B cell (primary cell): ENCODE data around the gene NKD2. TPM values are rescaled to one million over a fixed set of nuclear protein-coding genes. Genes with fewer than 3 reads are reported as not detected.

Source experiments
- ATAC-seq: fragments of 200-7000 bp; cut with Tn5 transposase; one replicate; pipeline ENCODE4 v1.10.0; 2021; ENCODE audit warnings: low read depth, mild to moderate bottlenecking, moderate number of reproducible peaks, moderate library complexity
- CTCF ChIA-PET: fragments of 350-600 bp; sonication (Branson Sonifier 250); formaldehyde crosslinking; loops from one replicate; lab custom pipeline; 2021; ENCODE audit warnings: antibody characterized with exemption, inconsistent platforms; lab: Charles Lee
- POLR2A ChIA-PET: fragments of 350-600 bp; sonication (Branson Sonifier 250); formaldehyde crosslinking; loops from one replicate; lab custom pipeline; 2021; ENCODE audit warnings: antibody characterized with exemption; lab: Charles Lee
- DNase-seq: peaks from one replicate; pipeline ENCODE4 v3.0.0; 2013
- H2AFZ ChIP-seq: 2 replicates; pipeline ENCODE4 v1.6.1; 2012; ENCODE audit warnings: mild to moderate bottlenecking, low read depth, low read length; ENCODE audit not compliant: insufficient read depth, poor library complexity, severe bottlenecking
- H3K27ac ChIP-seq, 2 donors: 1 replicate in 1 of 2; 2 replicates in 1 of 2; pipeline ENCODE4 v1.5.1; 2012 to 2013; ENCODE audit warnings: low read length in 2 of 2, mild to moderate bottlenecking in 2 of 2, moderate library complexity in 1 of 2
- H3K27me3 ChIP-seq, 4 experiments: fragments of 200-600 bp in 1 of 4; sonication (generic) in 1 of 4; replicated peaks in 1 of 4; 1 replicate in 2 of 4; 2 replicates in 2 of 4; pipeline versions ENCODE4 v1.6.1 to v1.7.0; 2013 to 2016; ENCODE audit warnings: low read length in 3 of 4, mild to moderate bottlenecking in 2 of 4, mixed read lengths in 1 of 4, moderate library complexity in 1 of 4; ENCODE audit not compliant: insufficient read depth in 4 of 4, control insufficient read depth in 3 of 4; ENCODE audit errors: control extremely low read depth in 1 of 4
- H3K36me3 ChIP-seq, 2 experiments: replicated peaks in 1 of 2; 1 replicate in 1 of 2; 2 replicates in 1 of 2; pipeline versions ENCODE4 v1.6.1 to v1.7.1; 2013; ENCODE audit warnings: low read length in 1 of 2; ENCODE audit not compliant: insufficient read depth in 2 of 2, control insufficient read depth in 1 of 2; ENCODE audit errors: control extremely low read depth in 1 of 2, extremely low read depth in 1 of 2
- H3K4me1 ChIP-seq, 2 donors: fragments of 200-600 bp in 1 of 2; sonication (generic) in 1 of 2; 1 replicate in 1 of 2; 2 replicates in 1 of 2; pipeline versions ENCODE4 v1.5.1 to v1.6.1; 2013 to 2017; ENCODE audit warnings: low read length in 2 of 2; ENCODE audit not compliant: control insufficient read depth in 2 of 2, insufficient read depth in 2 of 2
- H3K4me2 ChIP-seq: replicated peaks from 2 replicates; pipeline ENCODE3; 2012; ENCODE audit warnings: mild to moderate bottlenecking, low read depth, low read length; ENCODE audit not compliant: poor library complexity, severe bottlenecking
- H3K4me3 ChIP-seq, 5 experiments: fragments of 200-600 bp in 1 of 5; sonication (generic) in 1 of 5; 1 replicate in 3 of 5; 2 replicates in 2 of 5; pipeline versions ENCODE4 v1.5.1 to v1.7.0; 2011 to 2016; ENCODE audit warnings: low read length in 4 of 5, mild to moderate bottlenecking in 4 of 5, low read depth in 2 of 5, control low read depth in 1 of 5, moderate library complexity in 1 of 5; ENCODE audit not compliant: insufficient read depth in 1 of 5; ENCODE audit errors: control extremely low read depth in 1 of 5, extremely low read depth in 1 of 5
- H3K79me2 ChIP-seq: fragments of 200-600 bp; sonication (generic); one replicate; pipeline ENCODE4 v1.6.0; 2016; ENCODE audit warnings: low read length; ENCODE audit not compliant: control insufficient read depth, insufficient read depth
- H3K9ac ChIP-seq: fragments of 200-600 bp; sonication (generic); 2 replicates; pipeline ENCODE4 v1.6.1; 2017; ENCODE audit warnings: mild to moderate bottlenecking, low read length, moderate library complexity
- H3K9me3 ChIP-seq, 3 donors: one replicate each; pipeline versions ENCODE4 v1.6.1 to v1.7.1; 2013; ENCODE audit warnings: low read length in 2 of 3; ENCODE audit not compliant: control insufficient read depth in 2 of 3, insufficient read depth in 1 of 3; ENCODE audit errors: control extremely low read depth in 1 of 3
- H4K20me1 ChIP-seq: 2 replicates; pipeline ENCODE4 v1.6.0; 2012; ENCODE audit warnings: mild to moderate bottlenecking, low read length; ENCODE audit not compliant: insufficient read depth, control insufficient read depth, poor library complexity, severe bottlenecking
- H3K27ac Mint-ChIP-seq: one replicate; pipeline ENCODE4 v1.8.0; 2021; ENCODE audit warnings: mixed read lengths
- H3K27me3 Mint-ChIP-seq: one replicate; pipeline ENCODE4 v1.8.0; 2021; ENCODE audit warnings: mixed read lengths
- H3K4me1 Mint-ChIP-seq: one replicate; pipeline ENCODE4 v1.8.0; 2021; ENCODE audit warnings: mixed read lengths
- H3K4me3 Mint-ChIP-seq: one replicate; pipeline ENCODE4 v1.8.0; 2021; ENCODE audit warnings: mixed read lengths
- H3K9me3 Mint-ChIP-seq: one replicate; pipeline ENCODE4 v1.8.0; 2022; ENCODE audit warnings: mixed read lengths; ENCODE audit not compliant: insufficient read depth
- EZH2 ChIP-seq: IDR thresholded peaks from 2 replicates; pipeline ENCODE4 v1.6.1; 2012; ENCODE audit warnings: borderline replicate concordance, low read depth, mild to moderate bottlenecking, moderate library complexity, low read length; ENCODE audit not compliant: insufficient read depth, poor library complexity, severe bottlenecking
- WGBS: methylation state at CpG from one replicate; pipeline ENCODE4 v1.1.5; 2013; ENCODE audit warnings: missing lambda C conversion rate; ENCODE audit not compliant: insufficient coverage; 5-methylcytosine and 5-hydroxymethylcytosine counted together
- intact Hi-C: fragments of 100-400 bp; cut with micrococcal nuclease; formaldehyde crosslinking; loops from one replicate; pipeline ENCODE4 v1.10.0; 2022
- polyA plus RNA-seq: library from polyadenylated mRNA; depleted of rRNA; stranded (reverse); fragments of >200 nt; gene quantifications from 2 replicates; pipeline ENCODE4 v1.2.3, GENCODE V29; 2012
- total RNA-seq, 2 donors: library from RNA; stranded (reverse); fragments of 120-200 nt in 1 of 2; gene quantifications; 1 replicate in 1 of 2; 2 replicates in 1 of 2; pipeline versions ENCODE4 v1.2.3 to v1.2.4, GENCODE V29; 2013 to 2022
- TF ChIP-seq, protein P1 (sequence below): fragments of 200-600 bp; IDR thresholded peaks from one replicate; pipeline ENCODE4 v1.8.0; 2022; ENCODE audit warnings: antibody characterized with exemption, mild to moderate bottlenecking

Gene NKD2
- total and polyA plus RNA-seq, 2 donors (not counting 1 experiment from before 2014, with no cell fraction given) = 0.12 to 0.34 TPM

DNA sequence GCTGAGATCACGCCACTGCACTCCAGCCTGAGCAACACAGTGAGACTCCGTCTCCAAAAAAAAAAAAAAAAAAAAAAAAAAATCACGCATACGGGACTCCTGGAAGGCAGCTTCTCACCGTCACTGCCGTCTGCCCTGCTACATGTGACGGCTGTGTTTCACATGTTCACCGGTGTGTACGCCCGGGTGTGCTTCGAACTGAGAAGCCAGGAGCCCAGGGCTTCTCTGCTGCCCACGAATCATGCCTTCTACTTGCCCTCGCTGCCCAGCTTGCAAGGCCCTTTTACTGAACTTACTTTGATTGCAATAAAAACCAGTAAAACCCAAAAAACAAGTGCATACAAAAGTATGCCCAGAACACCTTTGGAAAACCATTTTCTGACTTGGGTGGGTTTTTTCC, 5.8 kb upstream of the NKD2 start:
- Histone ChIP-seq H3K79me2 (no peaks in the 10 kb centered on the region), H3K4me1 (peaks cover 18 to 19% of the 10 kb centered on the region in 2 donors), H3K4me3 (no peak overlapping the region), H4K20me1 (no peaks in the 10 kb centered on the region), H3K9me3 (peaks cover 0 to 4% (median 0%) of the 10 kb centered on the region in 3 donors), H3K27me3 (peaks cover 0 to 50% (median 12%) of the 10 kb centered on the region in 4 experiments), H3K9ac (no peak overlapping the region), H3K27ac (no peak overlapping the region), H2AFZ (no peak overlapping the region), H3K4me2 (no peak overlapping the region), H3K36me3 (no peaks in the 10 kb centered on the region)
- TF ChIP-seq, protein P1, sequence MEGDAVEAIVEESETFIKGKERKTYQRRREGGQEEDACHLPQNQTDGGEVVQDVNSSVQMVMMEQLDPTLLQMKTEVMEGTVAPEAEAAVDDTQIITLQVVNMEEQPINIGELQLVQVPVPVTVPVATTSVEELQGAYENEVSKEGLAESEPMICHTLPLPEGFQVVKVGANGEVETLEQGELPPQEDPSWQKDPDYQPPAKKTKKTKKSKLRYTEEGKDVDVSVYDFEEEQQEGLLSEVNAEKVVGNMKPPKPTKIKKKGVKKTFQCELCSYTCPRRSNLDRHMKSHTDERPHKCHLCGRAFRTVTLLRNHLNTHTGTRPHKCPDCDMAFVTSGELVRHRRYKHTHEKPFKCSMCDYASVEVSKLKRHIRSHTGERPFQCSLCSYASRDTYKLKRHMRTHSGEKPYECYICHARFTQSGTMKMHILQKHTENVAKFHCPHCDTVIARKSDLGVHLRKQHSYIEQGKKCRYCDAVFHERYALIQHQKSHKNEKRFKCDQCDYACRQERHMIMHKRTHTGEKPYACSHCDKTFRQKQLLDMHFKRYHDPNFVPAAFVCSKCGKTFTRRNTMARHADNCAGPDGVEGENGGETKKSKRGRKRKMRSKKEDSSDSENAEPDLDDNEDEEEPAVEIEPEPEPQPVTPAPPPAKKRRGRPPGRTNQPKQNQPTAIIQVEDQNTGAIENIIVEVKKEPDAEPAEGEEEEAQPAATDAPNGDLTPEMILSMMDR = no peak
- TF ChIP-seq EZH2 = no peak
- no peak overlapping the region for H3K27ac Mint-ChIP-seq
- ATAC-seq (no peak), DNase-seq (no peak)
- WGBS = 95% methylated on average over 11 of the region's 13 CpGs
- intact Hi-C loops = no loop called here
- H3K4me3 Mint-ChIP-seq = no peak overlapping the region
- ChIA-PET POLR2A (no interaction called here), CTCF (no interaction called here)
- H3K9me3 Mint-ChIP-seq = no peaks in the 10 kb centered on the region
- peaks cover 19% of the 10 kb centered on the region for H3K4me1 Mint-ChIP-seq
- peaks cover 43% of the 10 kb centered on the region for H3K27me3 Mint-ChIP-seq

DNA sequence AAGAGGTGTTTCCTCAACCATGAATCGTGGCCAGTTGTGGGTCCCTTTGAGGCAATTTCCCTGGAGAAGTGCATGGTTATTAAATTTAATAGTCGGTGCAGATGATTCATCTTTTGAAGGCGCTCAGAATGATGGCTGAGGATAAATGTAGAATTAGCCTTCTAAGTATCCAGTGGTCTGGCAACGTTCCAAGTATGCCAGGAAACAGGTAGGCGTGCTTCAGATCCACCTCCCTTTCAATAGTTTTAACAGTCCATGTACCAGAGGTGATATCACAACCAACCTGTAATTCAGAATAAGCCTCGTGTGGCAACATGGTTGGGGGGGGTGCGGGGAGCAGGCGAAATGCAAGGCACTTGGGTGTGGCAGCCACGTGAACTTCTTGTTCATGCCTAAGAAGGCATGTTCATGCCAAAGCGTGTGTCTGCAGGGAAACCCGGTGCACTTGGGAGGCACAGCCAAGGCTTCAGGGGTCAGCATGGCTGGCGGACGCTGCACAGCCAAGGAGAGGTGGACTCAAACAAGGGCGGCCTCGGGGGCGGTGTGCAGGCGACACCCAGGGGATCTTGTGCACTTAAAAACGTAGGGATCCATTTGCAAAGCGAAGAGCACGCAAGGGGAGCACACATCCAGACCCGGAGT, 5.2 kb upstream of the NKD2 start:
- ATAC-seq (no peak), DNase-seq (no peak)
- TF ChIP-seq, protein P1 = no peak
- no peak for TF ChIP-seq EZH2
- ChIA-PET CTCF (no interaction called here), POLR2A (no interaction called here)
- Mint-ChIP-seq H3K4me1 (peaks cover 23% of the 10 kb centered on the region), H3K4me3 (peak overlapping the region; percentile 34), H3K27ac (peak overlapping the region; percentile 15), H3K27me3 (peaks cover 45% of the 10 kb centered on the region), H3K9me3 (no peaks in the 10 kb centered on the region)
- Histone ChIP-seq H3K9ac (no peak overlapping the region), H3K27me3 (peaks cover 0 to 56% (median 12%) of the 10 kb centered on the region in 4 experiments), H2AFZ (no peak overlapping the region), H3K9me3 (peaks cover 0 to 4% (median 0%) of the 10 kb centered on the region in 3 donors), H3K4me1 (peaks cover 18 to 19% of the 10 kb centered on the region in 2 donors), H3K4me2 (peak overlapping the region; percentile 94), H3K79me2 (no peaks in the 10 kb centered on the region), H4K20me1 (no peaks in the 10 kb centered on the region), H3K27ac (no peak overlapping the region), H3K4me3 (no peak overlapping the region), H3K36me3 (no peaks in the 10 kb centered on the region)
- intact Hi-C loops = no loop called here
- 79% methylated on average over 20 of the region's 21 CpGs for WGBS
